HG03095 (cell line): ENCODE data around the gene RPLP2.

ENCODE experiments used
- ATAC-seq: cut with Tn5 transposase; IDR thresholded peaks from one replicate; pipeline ENCODE4 v1.9.1; 2021; ENCODE audit warnings: moderate library complexity; ENCODE audit not compliant: unreplicated experiment

The RPLP2 gene

DNA sequence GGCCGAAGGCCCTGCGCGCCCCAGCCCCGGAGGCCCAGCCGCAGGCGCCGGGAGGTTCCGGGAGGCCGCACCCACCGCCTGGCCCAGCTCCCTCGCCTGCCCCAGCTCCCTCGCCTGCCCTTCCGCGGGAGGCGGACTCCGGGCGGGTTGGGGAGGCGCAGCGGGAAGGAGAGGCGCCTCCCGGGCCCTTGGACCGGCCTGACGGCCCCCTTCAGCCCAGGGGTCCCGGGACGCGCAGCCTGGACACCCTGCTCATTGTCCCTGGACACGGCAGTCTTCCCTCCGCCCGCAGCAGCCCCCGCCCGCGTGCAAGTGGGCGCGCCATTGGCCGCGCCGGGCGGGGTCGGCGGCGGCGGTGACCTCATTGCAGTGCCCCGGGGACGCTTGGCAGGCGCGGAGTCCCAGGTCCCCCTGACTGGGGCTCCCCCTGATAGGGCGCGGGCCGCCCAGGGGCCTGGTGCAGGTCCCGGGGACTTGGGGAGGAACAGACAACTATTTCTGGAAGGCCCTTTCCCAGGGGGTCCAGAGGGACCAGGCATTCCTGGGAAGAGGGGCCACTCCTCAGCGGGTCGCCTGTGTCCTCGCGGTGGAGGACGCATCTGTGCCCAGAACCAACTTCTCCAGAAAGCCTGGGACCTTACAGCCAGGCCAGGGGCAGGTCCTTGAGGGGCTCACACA is 23.5 kb downstream of the RPLP2 start:
- ATAC-seq = no peak

DNA sequence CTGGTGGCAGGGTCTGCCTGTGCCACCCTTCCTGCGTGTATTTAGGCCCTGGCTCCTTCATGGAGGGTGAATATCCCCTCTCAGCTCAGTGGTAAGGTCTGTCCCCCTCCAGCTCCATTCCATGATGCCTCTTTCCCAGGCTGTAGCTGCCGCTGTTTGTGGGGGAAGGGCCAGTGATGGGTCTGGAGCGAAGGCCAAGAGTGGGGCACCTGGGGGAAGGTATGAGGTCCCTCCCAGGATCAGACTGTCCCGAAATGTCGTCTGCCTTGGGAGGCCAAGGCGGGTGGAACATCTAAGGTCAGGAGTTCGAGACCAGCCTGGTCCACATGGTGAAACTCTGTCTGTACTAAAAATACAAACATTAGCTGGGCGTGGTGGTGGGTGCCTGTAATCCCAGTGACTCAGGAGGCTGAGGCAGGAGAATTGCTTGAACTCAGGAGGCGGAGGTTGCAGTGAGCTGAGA is 24.1 kb downstream of the RPLP2 start:
- no peak for ATAC-seq

DNA sequence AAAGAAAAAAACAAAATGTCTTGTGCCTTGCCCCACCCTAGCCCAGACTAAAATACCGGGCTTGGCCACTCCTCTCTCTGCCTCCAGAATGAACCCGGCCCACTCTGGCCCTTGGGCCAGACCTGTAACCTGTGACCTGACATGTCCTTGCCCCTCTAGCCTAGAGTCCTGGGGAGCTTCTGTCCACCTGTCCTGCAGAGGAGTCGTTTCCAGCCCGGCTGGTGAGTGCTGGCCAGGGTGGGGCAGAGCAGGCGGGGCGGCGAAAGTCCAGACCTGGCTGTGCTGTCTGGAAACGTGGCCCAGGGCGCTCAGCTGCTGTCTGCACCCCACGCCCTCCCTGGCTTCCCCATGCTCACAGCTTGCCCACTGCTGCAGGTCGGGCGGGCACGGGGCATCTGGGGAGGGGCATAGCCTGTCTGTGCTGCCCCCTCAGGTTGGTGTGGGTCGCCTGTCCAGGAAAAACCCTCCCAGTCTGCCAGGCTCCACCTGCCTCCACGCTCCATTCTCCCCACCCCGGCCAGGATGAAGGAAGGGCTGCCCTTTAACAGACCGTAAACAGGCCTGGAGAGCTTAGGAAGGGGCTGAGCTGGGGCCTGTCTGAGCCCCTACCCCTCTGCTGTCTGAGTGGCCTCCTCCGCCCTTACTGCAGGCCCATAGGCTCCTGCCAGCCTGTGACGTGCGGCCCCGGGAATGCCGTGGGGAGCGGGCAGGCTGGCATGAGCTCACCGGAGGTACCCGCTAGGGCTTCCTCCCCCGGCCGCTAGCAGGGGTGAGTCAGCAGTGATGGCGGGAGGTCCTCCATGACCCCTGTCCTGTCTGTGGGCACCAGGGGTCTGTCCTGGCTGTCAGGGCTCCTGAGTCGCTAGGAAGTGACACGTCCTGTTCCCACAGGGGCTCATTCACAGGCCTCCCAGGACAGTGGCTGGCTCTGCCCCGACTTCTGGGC is 24.9 kb downstream of the RPLP2 start:
- ATAC-seq = no peak

DNA sequence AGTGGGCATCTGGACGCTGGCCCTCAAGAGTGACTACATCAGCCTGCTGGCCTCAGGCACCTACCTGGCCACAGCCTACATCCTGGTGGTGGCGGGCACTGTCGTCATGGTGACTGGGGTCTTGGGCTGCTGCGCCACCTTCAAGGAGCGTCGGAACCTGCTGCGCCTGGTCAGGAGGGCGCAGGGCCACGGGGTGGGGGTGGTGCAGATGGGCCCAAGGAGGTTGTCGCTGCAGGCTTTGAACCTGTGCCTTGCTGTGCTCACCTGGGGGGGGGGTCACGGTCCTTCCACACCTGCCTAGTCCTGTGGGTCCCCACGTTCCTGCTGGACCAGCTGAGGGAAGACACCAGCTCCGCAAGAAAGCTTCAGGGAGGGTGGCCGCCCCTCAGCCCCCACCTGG is 26.5 kb downstream of the RPLP2 start:
- ATAC-seq = no peak

DNA sequence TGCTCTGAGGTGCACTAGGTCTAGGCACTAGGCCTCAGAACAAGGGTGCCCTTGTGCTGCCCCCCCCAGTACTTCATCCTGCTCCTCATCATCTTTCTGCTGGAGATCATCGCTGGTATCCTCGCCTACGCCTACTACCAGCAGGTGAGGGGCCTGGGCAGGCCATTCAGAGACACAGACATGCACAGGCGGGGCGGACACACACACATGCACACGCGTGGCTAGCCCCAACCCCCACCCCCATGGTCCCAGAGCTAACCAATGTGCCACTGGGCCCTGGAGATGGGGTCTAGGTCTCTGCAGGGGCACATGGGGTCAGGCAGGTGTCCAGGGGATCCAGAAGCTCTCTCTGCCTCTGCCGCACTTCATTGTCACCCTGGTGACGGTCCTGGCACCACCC is 26.9 kb downstream of the RPLP2 start:
- no peak for ATAC-seq

DNA sequence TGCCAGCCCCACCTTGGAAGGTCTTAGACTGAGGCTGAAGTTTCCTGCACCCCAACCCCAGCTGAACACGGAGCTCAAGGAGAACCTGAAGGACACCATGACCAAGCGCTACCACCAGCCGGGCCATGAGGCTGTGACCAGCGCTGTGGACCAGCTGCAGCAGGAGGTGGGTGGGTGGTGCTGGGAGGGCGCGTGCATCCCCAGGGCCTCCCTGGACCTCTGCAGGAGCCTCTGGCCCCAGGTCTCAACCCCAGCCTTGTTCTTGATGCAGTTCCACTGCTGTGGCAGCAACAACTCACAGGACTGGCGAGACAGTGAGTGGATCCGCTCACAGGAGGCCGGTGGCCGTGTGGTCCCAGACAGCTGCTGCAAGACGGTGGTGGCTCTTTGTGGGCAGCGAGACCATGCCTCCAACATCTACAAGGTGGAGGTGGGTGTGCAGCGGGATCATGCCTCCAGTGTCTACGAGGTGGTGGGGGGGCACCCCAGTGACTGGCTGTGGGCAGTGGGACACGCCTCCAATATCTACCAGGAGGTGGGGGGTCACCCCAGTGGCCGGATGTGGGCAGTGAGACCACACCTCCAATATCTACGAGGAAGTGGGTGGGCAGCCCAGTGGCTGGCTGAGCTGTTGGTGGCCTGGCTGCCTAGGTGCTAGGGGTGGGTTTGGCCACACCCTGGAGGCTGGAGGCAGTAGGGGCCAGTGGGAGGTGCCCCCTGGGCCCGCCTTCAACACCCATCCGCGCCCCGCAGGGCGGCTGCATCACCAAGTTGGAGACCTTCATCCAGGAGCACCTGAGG is 27.6 kb downstream of the RPLP2 start:
- ATAC-seq = no peak

DNA sequence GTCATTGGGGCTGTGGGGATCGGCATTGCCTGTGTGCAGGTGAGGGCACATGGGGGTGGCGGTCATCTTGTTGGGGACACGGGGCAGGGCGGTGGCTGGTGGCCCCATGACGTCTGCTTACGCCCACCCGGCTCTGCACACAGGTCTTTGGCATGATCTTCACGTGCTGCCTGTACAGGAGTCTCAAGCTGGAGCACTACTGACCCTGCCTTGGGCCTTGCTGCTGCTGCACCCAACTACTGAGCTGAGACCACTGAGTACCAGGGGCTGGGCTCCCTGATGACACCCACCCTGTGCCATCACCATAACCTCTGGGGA is 28.2 kb downstream of the RPLP2 start:
- no peak for ATAC-seq

DNA sequence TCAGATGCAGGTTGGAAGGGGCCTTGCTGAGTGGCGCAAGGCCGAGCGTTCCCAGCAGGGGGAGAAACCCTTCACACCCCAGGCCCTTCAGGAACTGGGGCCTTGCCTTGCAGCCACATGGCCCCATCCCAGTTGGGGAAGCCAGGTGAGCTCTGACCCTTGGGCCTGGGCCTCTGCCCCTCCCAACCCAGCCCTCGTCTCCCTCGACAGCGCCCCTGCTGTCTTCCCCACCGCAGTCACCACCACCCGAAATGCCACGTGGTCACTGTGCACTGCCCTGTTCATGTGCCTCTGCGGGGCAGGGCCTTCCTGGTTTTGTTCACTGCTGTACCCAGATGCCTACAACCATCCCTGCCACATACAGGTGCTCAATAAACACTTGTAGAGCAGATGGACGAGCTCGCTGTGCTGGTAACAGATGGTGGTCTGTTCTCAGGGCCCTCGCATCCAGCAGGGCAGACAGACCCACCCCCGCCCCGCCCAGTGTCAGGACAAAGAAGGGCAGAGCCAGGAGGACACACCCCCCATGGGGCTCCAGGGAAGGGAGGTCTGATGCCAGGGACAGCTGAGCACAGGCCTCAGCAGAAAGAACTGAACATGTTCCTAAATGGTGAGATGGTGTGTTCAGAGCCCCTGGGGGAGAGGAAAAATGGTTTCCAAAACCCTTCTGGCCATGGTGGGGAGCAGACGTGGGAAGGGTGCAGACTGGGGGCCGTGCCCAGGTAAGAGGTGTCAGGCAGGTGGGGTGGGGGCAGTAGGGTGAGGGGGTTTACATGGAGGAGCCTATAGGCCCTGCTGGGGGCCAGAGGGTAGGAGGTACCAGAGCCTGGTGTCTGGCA is 28.9 kb downstream of the RPLP2 start:
- no peak for ATAC-seq

DNA sequence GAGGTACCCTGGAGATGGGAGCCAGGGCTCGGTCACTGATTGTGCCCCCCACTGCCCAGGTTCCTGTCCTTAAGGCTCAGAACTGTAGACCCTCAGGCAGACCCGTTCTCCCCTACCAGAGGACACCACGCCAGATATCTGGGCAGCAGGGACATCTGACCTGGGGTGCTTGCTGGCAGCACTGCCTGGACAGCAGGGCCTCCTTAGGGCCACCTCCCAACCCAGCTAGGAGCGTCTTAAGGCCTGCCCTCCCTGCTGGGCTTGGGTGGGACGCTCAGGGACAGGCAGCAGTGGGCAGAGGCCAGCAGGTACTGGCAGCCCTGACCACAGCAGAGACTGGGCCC is 29.5 kb downstream of the RPLP2 start:
- ATAC-seq = no peak

DNA sequence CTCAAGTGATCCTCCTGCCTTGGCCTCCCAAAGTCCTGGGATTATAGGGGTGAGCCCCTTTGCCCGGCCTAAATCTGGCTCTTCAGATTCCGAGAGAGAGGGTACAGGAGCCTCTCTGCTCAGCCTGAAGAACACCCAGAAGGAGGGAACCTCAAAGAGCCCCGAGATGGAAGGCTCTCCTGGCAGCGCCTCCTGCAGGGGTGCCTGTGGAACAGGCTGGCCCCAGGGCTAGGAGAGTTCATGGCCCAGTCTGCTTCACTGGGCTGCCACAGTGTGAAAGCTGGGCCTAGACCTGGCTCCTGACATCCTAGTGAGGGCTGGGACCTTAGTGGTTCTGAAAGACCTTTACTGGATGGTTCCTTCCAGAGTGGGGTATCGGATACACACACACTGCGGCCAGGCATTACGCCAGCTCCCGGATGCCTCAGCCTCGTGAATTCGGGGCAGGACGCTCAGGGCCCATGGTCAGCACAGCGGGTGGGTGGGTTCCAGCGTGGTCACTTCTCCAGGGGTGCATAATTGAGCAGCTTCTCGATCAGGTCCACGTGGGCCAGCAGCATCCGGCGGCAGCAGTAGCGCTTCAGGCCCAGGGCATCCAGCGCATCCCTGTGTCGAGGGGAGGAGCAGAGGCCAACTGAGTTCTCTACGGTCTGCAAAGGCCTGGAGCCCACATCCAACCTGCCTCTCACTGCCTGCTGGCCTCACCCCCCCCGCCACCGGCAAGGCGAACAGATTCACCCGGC is 30.3 kb downstream of the RPLP2 start:
- no peak for ATAC-seq

DNA sequence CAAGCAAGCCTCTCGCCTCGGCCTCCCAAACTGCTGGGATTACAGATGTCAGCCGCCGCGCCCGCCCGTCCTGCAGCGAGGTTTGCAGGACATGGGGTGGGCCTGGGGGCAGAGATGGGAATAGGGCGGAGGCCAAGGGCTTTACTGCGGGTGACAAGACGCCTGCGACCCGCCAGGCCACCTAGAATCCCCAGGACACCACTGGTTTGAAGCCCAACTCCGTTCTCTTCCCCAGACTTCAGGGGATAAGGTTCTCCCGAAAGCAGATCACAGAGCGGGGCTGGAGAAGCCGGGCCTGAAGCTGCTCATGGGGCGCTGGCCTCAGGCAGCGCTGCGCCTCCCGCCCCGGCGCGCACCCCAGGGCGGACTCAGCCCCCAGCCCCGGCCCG is 32.2 kb downstream of the RPLP2 start:
- ATAC-seq = peak; percentile 14

DNA sequence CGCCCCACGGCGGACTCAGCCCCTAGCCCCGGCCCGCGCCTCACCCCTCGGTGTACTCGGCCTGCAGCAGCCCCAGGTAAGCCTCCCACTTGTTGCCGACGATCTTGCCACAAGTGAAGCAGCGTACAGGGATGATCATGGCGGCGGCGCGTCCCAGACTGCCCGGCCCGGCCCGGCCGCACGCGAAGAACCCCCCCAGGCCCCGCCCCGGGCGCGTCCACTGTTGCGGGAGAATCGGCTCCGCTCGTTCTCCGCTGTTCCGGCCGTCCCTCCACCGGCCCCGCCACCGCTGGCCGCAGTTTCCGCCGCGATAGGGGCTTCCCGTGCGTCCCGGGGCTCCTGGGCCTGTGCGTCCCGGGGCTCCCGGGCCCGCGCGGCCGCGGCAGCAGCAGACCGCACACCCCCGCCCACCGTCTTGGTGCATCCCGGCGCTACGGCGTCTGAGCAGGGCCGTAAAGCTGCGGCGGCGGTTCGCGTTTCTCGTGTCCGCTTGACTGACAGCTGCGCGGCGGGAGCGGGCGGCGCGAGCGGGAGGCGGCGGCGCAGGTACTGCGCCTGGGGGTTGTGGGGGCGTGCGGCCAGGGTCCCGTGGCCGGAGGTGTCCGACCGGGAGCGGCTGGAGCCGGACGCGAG is 32.7 kb downstream of the RPLP2 start, which contains the start of the genes POLR2L and TSPAN4:
Gene POLR2L (minus strand): TSS at position 160 of the 633 bp plus-strand sequence. CDS start 21 bp downstream, at position 139.
Gene TSPAN4 (plus strand): TSS at position 483 of the 633 bp plus-strand sequence. CDS start 7,453 bp downstream, outside the sequence.
- ATAC-seq = peak; percentile 50

DNA sequence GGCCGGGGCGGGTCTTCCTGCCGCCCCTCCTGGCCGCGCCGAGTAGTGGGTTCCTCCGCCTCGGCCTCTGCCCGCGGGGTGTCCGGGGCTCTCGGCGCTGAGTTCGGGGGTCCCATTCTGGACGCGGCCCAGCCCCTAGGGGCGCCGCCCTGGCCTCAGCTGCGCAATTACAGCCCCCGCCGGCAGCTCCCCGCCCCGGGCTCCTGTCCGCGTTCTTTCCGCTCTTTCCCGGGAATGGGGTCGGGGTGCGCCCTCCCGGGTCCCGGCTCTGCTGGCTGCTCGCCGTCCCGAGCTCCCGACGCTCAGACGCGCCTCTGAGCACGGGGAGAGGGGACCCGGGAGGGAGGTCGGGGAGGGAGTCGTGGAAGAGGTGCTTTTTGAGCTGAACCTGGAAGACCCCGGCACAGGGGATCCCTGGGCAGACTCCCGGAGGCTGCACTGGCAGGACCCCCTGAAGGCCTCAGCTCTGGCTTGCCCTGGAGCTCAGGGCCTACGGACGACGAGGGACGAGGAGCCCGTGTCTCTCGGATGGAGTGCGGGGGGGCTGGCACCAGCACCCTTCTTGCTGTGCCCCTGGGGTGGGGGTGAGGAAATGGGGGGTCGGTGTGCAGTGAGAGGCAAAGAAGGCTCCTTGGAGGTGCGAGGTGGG is 33.4 kb downstream of the RPLP2 start:
- ATAC-seq = no peak

DNA sequence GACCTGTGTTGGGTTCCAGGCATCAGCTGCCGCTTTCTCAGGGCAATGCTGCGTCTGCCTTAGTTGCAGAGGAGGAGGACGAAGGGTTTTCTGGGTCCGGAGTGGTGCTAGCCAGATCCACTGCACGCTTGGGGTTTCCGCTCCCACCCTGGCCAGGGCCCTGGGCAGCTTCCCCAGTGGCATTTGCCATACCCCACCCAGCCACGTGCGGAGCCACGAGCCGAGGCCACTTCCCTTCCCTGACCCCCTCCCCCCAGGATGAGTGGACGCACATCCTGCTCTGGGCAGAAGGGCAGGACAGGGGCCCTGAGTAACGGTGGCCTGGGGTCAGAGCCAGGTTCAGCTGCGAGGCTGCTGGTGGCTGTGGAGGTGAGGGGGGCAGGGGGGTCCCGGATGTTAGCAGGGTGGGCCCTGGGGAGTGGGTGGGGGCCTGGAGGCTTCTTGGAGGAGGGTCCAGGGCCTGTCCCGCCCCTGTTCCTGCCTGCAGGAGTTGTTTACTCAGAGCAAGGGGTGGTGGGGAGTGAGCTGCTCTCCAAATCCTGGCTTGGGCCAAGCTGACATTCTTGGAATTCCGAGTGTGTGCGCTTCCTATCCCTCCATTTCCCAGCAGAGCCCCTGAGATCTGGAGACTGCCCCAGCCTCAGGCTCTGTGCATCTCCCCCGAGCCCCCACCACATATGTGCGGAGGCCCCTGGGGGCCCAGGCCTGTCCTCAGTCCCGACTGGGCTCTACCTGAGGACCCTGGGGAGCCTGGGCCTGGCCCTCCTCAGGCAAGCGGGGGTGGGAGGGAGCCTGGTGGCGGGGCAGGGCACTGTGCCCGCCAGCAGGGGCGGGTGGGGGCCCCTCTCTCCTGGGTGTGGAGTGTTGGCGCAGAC is 34.3 kb downstream of the RPLP2 start:
- ATAC-seq = no peak

DNA sequence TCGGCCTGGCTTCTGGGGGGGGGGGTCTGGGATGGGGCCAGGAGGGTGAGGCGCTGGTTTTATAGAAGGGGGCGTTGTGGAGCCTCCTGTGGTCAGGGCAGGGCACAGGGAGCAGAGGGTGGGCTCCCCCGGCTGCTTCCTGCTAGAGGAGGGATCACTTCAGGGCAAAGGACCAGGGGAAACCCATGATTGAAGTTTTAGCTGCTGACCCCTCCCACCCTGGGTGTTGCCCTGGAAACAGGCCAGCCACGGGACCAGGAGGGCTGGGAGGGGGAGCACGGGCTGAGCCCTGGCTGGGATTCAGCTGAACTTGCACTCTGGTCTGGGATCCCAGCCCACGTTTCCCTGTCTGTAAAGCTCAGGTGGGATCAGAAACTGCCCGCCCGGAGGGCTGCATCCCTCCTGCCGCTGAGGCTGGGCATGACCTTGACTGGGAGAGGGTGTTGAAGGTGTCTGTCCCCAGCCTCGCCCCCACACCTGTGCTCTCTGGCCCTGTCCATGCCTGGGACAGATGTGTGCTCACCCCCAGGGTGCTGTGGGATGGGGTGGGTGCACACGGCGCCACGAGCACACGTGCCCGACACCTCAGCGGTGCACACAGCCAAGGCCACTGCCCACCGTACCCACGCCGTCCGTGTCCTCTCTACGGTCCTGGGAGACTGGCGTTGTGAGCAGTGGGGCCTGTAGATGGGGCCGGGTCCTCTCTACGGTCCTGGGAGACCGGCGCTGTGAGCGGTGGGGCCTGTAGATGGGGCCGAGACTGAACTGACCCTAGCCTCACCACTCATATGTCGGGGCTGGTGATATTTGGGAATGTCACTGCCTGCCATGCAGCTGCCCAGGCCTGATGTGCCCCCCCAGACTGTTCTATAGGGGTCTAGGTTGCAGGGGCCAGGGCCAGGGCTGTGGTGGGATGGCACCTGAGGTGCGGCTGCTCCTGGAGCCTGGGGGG is 35.2 kb downstream of the RPLP2 start:
- no peak for ATAC-seq

DNA sequence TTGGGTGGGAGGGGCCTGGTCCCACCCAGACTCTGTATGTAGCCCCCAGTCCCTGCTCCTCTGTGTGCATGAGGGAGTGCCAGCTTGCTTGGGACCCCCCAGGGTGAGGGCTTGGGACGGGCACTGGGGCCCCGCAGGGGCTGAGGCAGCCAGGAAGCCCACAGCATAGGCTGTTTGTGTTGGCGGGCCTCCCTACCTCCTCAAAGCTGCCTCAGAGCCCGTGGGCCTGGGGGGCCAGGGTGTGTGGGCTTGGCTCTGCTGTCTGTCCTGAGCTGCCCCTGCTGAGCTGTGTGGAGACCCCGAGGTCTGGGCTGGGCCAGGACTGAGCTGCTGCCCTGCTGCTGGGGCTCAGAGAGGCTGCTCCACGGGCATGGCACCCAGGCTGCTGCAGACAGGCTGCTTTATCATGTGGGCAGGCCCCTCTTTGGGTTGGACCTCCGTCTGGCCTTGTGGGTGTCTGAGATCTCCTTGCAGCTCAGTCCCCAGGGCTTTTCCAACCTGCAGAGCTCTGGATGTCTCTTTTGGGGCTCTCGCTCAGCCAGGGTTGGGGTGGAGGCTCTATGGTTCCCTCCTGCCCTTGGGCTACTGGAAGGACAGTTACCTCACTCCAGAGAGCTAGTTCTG is 36.2 kb downstream of the RPLP2 start:
- no peak for ATAC-seq
